A549 treated with AZD2906 at 1 μM for 4 hours (cell line): Measurements from ENCODE around the gene PRELID3B. TPM values are rescaled to one million over a fixed set of nuclear protein-coding genes. Genes with fewer than 3 reads are reported as not detected.

ENCODE experiments used
- total RNA-seq: library from RNA; stranded (reverse); fragments of 200-300 nt; extraction: Qiagen RNA extraction; gene quantifications from 5 replicates; pipeline ENCODE4 v1.2.3, GENCODE V29; 2022

The PRELID3B gene
- 53.2 to 66.6 TPM (median 56.9 TPM) in 5 replicates for total RNA-seq

GRCh38 chr20:59042151-59042795 is at the start of gene PRELID3B:
TSS of gene PRELID3B (minus strand) at chr20:59042786. CDS start at chr20:59042730, 56 bp downstream.

GRCh38 chr20:59032023-59032712 is 10.4 kb downstream of the PRELID3B start, which contains the start of gene ATP5F1E:
TSS of gene ATP5F1E (minus strand) at chr20:59032335. CDS start at chr20:59032251, 84 bp downstream.

GRCh38 chr20:59019217-59019616 is 23.4 kb downstream of the PRELID3B start, which contains the start of gene TUBB1:
TSS of gene TUBB1 (plus strand) at chr20:59019429. CDS start at chr20:59019523, 94 bp downstream.

GRCh38 chr20:59006864-59007664 is 35.5 kb downstream of the PRELID3B start, which contains the start of gene CTSZ:
TSS of gene CTSZ (minus strand) at chr20:59007254. CDS start at chr20:59007128, 126 bp downstream.

Other genes starting within 250 kb of the PRELID3B start
- not detected in 5 replicates for gene GNAS-AS1, start 191.9 kb downstream of the PRELID3B start, total RNA-seq
- 686 to 769 TPM (median 723 TPM) in 5 replicates for gene GNAS, start 190.1 kb downstream of the PRELID3B start, total RNA-seq
- 43.2 to 46.0 TPM (median 44.6 TPM) in 5 replicates for gene NELFCD, start 61.5 kb downstream of the PRELID3B start, total RNA-seq
- gene CTSZ, start 35.5 kb downstream of the PRELID3B start, total RNA-seq: 155 to 197 TPM (median 192 TPM) in 5 replicates
- gene TUBB1, start 23.4 kb downstream of the PRELID3B start, total RNA-seq: 0.02 to 0.03 TPM (median 0.03 TPM) in 4 of 5 replicates, not detected in the other
- gene ATP5F1E, start 10.5 kb downstream of the PRELID3B start, total RNA-seq: 90.2 to 115 TPM (median 95.0 TPM) in 5 replicates
- gene ZNF831, start 121.0 kb upstream of the PRELID3B start, total RNA-seq: not detected in 5 replicates